SK-N-MC (cell line): ENCODE data around the gene FNDC7.
"Not testable (repeated sequence)": the region's sequence is repeated elsewhere in the genome, so short reads cannot be mapped to it uniquely, and the experiment has no call there.

Source experiments
- DNase-seq: peaks from one replicate; pipeline ENCODE4 v3.0.0-alpha.2; 2011; ENCODE audit warnings: low read depth, low spot score
- H3K27ac ChIP-seq: fragments of 200-600 bp; sonication (generic); 2 replicates; pipeline ENCODE4 v1.5.1; 2016; ENCODE audit warnings: mixed run types
- H3K36me3 ChIP-seq: fragments of 200-600 bp; sonication (generic); 2 replicates; pipeline ENCODE4 v1.6.1; 2017; ENCODE audit warnings: antibody characterized with exemption, low read length, mixed read lengths; ENCODE audit not compliant: insufficient read depth
- H3K4me3 ChIP-seq: fragments of 200-600 bp; sonication (generic); 2 replicates; pipeline ENCODE4 v1.5.1; 2016
- H3K9ac ChIP-seq: fragments of 200-600 bp; sonication (generic); 2 replicates; pipeline ENCODE4 v1.8.0; 2017; ENCODE audit warnings: mixed run types, mixed read lengths; ENCODE audit not compliant: insufficient read length
- H3K9me3 ChIP-seq: fragments of 200-600 bp; sonication (generic); 2 replicates; pipeline ENCODE4 v1.6.1; 2017; ENCODE audit warnings: low read depth, mild to moderate bottlenecking, antibody characterized with exemption, low read length, moderate library complexity, mixed read lengths
- EZH2 ChIP-seq: fragments of 200-600 bp; sonication (generic); IDR thresholded peaks from one replicate; pipeline ENCODE4 v1.6.1; 2017; ENCODE audit warnings: antibody characterized with exemption
- FOXP2 ChIP-seq: optimal IDR thresholded peaks from 2 replicates; pipeline ENCODE3; 2011; ENCODE audit warnings: mild to moderate bottlenecking, moderate library complexity; ENCODE audit not compliant: insufficient read depth; ENCODE audit errors: extremely low read length, control extremely low read depth
- POLR2AphosphoS5 ChIP-seq: IDR thresholded peaks from 2 replicates; pipeline ENCODE4 v1.6.1; 2012; ENCODE audit warnings: mild to moderate bottlenecking, low read depth, low read length, borderline replicate concordance

FNDC7 gene

DNA sequence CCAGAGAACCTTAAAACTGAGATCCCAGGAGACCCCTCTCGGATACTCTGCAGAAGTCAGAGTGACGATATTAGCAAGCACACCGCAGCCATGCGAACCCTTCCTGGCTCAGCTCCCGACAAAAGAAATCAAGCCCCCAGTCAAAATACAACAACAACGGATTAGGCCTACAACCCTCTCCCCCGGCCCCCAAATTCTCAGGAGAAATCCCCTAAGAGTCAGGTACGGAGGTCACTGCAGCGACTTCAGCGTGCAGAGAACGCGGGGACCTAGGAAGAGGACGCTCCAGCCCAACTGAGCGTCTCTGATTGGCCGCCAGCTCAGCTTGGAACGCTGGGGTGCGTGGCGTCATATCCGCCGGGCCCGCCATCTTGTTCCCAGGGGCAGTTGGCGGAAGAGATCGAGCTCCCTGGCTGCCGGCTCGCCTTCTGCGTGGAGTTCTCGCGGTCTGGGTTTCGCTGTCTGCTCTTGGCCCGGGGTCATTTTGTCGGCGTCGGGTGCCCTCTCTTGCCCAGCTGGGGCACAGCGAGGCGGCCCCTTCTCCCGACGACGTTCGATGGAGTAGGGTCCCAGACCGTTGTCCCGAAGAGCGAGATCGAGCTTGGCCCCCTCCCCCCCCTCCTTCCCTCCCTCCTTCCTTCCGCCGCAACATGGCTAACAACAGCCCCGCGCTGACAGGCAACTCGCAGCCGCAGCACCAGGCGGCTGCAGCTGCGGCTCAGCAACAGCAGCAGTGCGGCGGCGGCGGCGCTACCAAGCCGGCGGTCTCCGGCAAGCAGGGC lies 20.6 kb upstream of the FNDC7 start, which contains the start of gene PRPF38B:
Gene PRPF38B, plus strand, starts transcription at position 369 of the 782 bp plus-strand sequence. Its CDS starts 282 bp downstream, at position 651.
- TF ChIP-seq POLR2AphosphoS5 (peak; percentile 99), EZH2 (no peak)
- Histone ChIP-seq H3K9me3 (no peaks in the 10 kb centered on the region), H3K9ac (peak within 1 kb of the TSS; percentile 87), H3K36me3 (peaks cover 36% of the 10 kb centered on the region), H3K4me3 (peak within 1 kb of the TSS; percentile 86), H3K27ac (peak within 1 kb of the TSS; percentile 85)
- DNase-seq: peak; percentile 44

DNA sequence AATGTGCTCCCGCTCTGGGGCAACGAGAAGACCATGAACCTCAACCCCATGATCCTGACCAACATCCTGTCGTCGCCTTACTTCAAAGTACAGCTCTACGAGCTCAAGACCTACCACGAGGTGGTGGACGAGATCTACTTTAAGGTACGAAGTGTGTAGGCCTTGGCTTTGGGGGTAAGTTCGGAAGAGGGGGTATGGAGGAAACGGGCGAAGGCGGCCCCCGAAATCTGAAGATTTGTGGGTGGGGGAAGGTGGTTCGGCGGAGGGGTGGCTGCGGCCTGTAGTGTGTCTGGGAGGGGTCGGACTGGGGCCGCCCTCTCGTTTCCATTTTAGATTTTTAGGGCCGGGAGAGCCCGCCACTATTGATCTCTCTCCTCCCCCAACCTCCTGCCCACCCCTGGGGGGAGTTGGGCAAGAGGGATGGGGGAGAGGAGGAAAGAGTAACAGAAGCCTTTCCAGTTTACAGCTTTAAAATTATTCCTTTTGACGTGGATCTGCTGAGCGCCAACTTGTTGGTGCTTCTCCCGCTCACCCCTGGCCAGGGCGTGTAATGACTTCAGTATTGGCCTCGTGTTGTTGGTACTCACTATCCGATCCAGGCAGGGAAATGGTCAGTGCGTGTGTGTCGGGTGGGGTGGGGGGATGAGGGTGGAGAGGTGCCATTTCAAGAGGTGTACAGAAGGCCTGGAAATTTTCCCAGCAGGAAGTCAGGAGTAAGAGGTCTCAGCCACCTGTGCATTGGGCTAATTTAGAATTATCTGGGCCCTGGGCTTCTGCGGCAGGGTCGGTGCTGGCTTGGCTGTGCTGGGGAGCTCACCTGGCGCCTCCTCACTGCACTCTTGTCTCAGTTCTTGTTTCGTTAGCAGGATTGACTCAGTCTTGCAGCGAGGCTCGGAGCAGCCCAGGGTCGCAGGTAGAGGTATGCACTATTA lies 19.7 kb upstream of the FNDC7 start:
- DNase-seq: no peak
- no peaks in the 10 kb centered on the region for H3K9me3 ChIP-seq
- TF ChIP-seq EZH2 (no peak), POLR2AphosphoS5 (no peak), FOXP2 (no peak)
- H3K36me3 ChIP-seq: peaks cover 44% of the 10 kb centered on the region
- H3K27ac ChIP-seq: peak overlapping the region; percentile 85
- peak overlapping the region; percentile 87 for H3K9ac ChIP-seq
- peak overlapping the region; percentile 86 for H3K4me3 ChIP-seq

DNA sequence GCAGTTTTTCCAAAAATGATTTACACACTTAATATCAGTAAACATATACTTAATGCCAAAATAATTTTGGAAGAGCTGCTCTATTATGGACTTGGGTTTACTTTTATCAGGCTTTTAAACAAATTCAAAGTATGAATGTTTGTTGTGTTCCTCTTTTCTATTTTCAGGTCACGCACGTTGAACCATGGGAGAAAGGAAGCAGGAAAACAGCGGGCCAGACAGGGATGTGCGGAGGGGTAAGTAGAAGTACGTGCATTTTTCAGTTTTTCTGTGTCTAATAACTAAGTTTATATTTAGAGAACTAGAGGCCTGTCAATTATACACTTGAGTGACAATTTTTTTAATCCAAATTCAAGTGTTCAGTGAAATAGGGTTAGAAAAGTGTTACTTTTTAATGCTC lies 17.2 kb upstream of the FNDC7 start:
- Histone ChIP-seq H3K36me3 (peaks cover 70% of the 10 kb centered on the region), H3K27ac (no peak overlapping the region), H3K9ac (peak overlapping the region; percentile 87), H3K9me3 (no peaks in the 10 kb centered on the region), H3K4me3 (no peak overlapping the region)
- no peak for DNase-seq
- TF ChIP-seq EZH2 (no peak), FOXP2 (no peak), POLR2AphosphoS5 (no peak)

DNA sequence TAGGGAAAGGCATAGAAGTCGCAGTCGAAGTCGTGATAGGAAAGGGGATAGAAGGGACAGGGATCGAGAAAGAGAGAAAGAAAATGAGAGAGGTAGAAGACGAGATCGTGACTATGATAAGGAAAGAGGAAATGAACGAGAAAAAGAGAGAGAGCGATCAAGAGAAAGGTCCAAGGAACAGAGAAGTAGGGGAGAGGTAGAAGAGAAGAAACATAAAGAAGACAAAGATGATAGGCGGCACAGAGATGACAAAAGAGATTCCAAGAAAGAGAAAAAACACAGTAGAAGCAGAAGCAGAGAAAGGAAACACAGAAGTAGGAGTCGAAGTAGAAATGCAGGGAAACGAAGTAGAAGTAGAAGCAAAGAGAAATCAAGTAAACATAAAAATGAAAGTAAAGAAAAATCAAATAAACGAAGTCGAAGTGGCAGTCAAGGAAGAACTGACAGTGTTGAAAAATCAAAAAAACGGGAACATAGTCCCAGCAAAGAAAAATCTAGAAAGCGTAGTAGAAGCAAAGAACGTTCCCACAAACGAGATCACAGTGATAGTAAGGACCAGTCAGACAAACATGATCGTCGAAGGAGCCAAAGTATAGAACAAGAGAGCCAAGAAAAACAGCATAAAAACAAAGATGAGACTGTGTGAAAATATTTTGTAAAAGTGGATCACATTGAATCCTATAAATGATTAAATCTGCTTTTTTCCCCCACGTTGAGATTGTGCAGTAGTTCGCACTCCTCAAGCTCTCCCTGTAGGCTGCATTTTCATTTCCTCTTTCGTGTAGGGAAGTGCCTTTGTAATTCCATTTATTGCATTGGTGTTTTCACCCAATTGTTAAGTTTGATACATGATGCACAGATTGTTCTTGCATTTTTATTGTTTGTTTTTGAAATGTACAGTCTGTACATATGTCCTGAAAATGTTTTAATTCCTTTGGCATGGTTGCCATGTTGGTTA lies 13.1 kb upstream of the FNDC7 start:
- Histone ChIP-seq H3K9ac (no peak overlapping the region), H3K36me3 (peaks cover 71% of the 10 kb centered on the region), H3K27ac (no peak overlapping the region), H3K4me3 (no peak overlapping the region), H3K9me3 (no peaks in the 10 kb centered on the region)
- DNase-seq: no peak
- TF ChIP-seq POLR2AphosphoS5 (no peak; the same call in 1 of the 2 replicates), FOXP2 (no peak), EZH2 (no peak)

DNA sequence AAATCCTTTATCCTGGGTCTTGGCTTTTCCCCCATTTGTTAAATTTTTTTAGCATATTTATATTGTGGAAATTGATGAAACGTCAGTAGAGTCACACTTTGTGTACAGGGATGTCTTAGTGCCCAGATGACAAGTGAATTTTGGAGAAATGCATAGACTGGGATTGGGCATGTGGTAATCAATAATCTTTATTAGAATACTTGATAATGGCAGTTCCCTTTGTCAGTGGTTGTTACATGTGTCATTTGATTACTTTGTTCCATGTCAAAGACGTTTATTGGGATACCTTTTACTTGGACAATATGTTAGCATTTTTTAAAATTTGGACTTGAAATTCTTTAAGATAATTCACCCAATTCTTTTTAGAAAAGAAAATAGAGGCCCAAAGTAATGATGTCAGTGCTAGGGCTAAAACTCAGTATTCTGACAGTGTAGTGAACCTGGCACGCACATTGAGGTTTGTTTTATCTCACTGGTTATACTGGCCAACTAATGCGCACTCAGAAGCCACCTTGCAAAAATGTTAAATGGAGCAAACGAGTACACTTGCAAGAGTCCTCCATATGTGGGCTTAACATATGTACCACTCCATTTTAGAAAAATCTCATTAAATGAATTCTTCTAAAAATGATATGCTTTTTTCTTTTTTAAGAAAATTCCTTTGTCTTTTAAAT lies 11.4 kb upstream of the FNDC7 start:
- TF ChIP-seq EZH2 (no peak), POLR2AphosphoS5 (no peak), FOXP2 (no peak)
- no peaks in the 10 kb centered on the region for H3K9me3 ChIP-seq
- DNase-seq: no peak
- H3K4me3 ChIP-seq: no peak overlapping the region
- H3K36me3 ChIP-seq: peaks cover 57% of the 10 kb centered on the region
- H3K9ac ChIP-seq: no peak overlapping the region
- H3K27ac ChIP-seq: no peak overlapping the region

DNA sequence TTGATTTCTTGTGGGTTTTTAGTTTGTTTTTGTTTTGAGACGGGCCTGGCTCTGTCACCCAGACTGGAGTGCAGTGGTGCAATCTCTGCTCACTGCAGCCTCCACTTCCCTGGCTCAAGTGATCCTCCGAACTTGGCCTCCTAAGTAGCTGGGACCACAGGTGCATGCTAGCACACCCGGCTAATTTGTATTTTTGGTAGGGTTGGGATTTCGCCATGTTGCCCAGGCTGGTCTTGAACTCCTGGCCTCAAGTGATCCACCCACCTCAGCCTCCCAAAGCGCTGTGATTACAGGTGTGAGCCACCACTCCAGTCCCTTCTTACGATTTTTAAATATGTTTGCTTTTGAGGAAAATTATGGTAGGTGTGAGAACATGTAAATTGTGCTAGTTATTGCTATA lies 10.6 kb upstream of the FNDC7 start:
- peaks cover 49% of the 10 kb centered on the region for H3K36me3 ChIP-seq

DNA sequence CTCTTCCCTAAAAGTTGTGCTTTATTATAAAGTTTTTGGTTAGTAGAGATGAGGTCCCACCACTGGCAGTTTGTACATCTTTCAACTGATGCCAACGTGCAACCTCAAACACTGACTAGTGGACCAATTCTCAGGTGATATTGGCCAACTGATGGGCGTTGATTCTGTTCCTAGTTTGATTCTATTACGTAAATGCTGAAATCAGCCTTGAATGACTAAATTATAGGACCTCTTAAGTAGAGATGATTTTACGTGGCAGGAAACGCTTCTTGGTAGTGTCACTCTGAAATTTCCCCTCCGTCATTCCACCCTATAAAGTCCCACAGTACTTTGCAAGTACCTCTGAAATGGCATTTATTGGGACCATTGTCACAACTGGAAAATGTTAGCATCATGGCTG lies 8.8 kb upstream of the FNDC7 start:
- Histone ChIP-seq H3K36me3 (peaks cover 30% of the 10 kb centered on the region), H3K9ac (no peak overlapping the region), H3K9me3 (no peaks in the 10 kb centered on the region), H3K27ac (no peak overlapping the region), H3K4me3 (no peak overlapping the region)
- no peak for DNase-seq
- TF ChIP-seq EZH2: no peak
- TF ChIP-seq POLR2AphosphoS5: no peak
- TF ChIP-seq FOXP2: no peak

More for the DNA sequence above, 10.6 kb upstream of the FNDC7 start:
- not testable (repeated sequence) for DNase-seq, H3K27ac ChIP-seq, H3K9me3 ChIP-seq, H3K4me3 ChIP-seq, H3K9ac ChIP-seq
